GF-D8 (cell line): Measurements from ENCODE around the gene ILF3.

Experiments
- DNase-seq: peaks from one replicate; lab custom pipeline; 2025; lab: John Stamatoyannopoulos, UW

ILF3 gene

DNA sequence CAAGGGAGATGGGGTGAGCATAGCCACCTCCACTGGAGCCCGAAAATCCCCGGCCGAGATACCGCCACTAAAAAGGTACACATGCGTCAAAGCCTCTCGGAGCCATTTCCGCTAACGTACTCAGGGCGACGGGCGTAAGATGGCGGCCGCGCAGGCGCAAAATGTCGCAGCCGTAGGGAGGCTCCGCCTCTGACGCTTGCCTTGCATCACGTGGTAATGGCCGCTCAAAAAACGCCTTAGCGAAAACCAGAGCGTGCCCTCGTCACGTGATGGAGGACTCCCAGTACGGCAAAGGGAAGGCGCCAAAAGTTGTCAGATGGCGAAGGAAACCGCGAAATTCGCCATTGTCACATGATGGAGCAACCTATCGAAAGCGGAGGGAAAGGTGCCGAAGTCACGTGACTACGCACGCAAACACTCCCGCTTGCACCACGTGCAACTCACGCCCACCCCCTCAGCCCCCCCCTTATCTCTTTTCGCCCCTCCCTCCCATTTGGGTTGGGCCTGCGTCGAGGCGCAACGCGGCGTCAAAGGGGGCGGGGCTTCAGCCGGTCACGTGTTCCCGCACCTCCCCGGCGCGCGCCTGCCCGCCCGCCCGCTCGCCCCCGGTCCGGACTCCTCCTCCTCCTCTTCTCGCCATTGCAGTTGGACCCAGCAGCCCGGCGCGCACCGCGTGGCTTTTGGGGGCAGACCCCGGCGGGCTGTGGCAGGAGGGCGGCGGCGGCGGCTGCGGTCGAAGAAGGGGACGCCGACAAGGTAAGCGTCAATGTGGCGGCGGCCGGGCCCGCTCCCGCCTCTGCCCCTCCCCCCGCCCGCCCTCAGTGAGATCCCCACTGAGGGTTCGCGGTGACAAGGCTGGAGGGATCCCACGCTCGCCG, at the start of gene ILF3:
ILF3 (plus strand) TSS at position 615 of the 878 bp plus-strand sequence. CDS start 16,260 bp downstream, outside the sequence.
- DNase-seq = peak; percentile 98

DNA sequence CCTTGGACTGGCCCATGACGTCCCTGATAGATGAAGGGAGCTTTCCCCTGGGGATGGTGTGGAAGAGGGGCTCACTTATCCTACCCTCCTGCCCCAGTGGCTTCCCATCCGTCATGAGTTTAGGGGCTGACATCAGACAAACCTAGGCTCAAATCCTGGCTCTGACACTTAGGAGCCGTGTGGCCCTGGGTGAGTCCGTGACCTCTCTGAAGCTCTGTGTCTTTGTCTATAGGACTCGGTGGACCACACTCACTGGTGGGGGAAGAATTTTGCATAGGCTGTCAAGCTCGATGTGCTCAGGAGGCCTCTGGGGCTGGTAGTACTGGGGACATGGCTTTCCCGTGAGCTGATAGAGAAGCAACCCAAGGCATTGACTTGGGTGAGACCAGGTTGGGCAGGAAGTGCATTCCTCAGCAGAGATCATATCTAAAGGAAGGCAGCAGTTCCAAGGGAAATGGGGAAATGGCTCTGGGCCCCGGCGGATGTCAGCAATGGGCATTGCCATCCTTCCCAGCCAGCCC, 49.6 kb upstream of the ILF3 start:
- DNase-seq = peak; percentile 66

DNA sequence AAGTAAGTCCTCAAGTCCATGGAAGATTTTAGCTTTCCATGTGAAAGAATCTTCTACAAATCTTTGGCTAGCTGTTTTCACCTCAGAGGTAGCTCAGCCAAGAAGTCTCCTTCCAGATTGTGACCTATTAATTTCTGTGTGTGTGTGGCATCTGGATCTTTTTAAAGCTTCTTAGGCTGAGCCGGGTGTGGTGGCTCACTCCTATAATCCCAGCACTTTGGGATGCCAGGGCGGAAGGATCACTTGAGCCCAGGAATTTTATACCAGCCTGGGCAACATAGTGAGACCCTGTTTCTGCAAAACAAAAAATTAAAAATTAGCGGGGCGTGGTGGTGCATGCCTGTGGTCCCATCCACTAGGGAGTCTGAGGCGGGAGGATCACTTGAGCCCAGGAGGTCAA, 42.2 kb upstream of the ILF3 start:
- no peak for DNase-seq

DNA sequence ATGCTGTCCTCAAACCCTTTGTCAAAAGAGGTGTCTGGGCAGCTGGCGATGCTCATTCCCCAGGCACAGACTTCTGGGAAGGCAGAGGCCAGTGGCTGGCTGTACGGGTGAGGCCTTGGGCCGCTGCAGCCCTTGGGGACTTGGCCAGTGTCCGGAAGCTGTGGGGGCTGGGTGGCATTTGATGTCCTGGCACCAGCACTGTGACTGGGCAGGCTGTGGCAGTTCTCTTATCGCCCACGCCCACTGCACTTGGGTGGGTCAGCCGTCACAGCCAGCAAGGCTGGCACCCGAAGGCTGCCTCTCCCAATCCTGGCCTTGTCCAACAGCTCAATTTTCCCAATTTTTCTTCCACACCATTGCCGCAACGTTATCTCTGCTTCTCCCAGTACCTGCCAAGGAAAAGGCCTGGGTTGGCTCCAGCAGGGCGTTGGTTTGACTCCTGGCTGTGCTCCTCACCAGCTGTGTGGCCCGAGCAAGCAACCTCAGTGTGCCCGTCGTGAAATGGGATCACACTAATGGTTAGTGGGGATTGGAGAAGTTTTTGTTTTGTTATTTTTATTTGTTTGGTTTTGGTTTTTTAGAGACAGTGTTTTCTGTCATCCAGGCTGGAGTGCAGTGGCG, 41.5 kb upstream of the ILF3 start:
- no peak for DNase-seq

DNA sequence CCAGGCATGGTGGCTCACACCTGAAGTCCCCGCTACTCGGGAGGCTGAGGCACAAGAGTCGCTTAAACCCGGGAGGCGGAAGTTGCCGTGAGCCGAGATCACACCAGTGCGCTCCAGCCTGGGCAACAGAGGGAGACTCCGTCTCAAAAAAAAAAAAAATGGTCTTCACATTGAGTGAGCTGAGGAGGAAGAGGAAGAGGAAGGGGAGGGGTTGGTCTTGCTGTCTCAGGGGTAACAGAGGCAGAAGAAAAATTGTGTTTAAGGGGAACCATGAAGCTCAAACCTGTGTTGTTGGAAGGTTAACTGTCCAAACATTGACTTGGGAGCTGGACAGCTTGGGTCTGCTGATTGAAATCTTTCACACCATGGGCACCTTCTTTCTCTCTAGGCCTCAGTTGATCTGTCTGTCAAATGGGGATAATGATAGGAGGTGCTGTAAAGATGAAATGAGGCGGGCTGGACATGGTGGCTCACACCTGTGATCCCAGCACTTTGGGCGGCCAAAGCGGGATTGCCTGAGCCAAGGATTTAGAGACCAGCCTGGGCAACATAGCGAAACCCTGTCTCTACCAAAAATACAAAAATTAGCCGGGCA, 38.6 kb upstream of the ILF3 start:
- no peak for DNase-seq

DNA sequence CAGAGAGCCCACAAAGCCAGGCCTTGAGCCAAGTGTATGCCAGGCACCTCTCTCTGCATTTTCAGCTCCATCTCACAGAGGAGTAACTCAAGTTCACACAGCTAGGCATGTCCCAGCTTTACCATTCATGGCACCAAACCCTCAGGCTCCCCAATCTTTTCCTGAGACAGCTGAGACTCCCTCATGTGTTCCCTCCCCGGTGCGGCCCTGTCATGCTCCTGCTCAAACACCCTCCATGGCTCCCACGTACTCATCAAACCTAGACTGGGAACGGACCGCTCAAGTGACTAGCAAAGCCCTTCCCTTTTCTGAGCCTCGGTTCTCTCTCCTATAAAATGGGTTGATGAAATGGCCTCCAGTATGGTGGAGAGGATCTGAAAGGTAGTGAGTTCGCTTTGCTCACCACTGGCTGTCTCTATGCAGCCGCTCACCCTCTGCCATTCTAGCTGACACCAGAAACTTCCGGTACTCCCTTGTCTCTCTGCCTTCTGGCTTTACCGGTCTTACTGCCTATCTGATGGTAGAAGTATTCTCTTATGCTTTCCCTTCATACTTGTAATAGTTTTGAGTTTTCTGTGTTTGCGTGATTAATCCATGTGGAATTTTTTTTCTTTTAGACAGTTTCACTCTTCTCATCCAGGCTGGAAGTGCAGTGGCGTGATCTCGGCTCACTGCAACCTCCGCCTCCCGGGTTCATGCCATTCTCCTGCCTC, 36.6 kb upstream of the ILF3 start:
- DNase-seq = no peak

DNA sequence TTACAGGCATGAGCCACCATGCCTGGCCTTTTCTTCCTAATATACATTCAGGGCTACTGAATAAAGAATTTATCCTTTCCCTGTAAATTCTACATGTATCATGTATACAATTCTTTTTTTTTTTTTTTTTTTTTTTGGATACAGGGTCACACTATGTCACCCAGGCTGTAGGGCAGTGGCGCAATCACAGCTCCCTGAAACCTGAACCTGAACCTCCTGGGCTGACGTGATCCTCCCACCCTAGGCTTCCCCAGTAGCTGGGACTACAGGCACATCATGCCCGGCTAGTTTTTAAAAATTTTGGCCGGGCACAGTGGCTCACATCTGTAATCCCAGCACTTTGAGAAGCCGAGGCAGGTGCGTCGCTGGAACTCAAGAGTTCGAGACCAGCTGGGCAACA, 35.3 kb upstream of the ILF3 start:
- DNase-seq = no peak

DNA sequence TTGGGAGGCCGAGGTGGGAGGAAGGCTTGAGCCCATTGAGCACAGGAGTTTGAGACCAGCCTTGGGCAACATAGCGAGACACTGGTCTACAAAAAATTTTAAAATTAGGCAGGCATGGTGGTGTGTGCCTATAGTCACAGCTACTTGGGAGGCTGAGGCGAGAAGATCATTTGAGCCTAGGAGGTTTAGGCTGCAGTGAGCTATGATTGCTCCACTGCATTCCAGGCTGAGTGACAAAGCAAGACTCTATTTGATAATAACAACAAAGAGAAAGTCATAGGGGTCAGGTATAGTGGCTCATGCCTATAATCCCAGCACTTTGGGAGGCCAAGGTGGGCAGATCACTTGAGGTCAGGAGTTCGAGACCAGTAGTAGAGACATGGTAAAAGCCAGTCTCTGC, 33.4 kb upstream of the ILF3 start:
- no peak for DNase-seq

DNA sequence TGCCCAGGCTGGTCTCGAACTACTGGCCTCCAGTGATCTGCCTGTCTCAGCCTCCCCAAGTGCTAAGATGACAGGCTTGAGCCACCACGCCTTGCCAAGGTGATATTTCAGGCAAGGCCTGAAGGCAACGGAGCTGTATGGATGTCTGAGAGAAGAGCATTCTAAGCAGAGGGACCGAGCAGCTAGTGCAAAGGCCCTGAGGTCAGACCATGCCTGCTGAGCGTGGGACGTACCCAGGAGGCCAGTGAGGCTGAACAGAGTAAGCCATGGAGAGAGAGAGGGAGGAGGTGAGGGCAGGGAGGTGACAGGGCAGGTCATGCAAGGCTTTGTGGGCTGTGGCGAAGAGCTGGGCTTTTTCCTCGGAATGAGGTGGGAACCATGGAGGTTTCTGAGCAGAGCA, 32.2 kb upstream of the ILF3 start:
- no peak for DNase-seq

DNA sequence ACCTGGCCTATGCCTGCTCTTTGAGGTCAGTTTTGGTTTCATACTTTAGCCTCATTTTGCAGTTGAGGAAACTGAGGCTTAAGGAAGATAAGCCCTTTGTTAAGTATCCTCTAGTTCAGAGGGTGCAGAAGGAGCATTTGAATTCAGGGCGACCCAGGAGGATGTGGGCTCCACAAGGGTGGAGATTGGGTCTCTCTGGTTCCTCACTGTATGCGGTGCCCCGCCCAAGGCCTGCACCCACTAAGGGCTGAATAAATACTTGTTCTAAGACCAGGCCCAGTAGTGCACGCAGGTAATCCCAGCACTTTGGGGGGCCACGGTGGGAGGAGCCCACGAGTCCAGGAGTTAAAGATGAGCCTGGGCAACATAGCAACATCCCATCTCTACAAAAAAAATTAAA, 29.6 kb upstream of the ILF3 start:
- DNase-seq = no peak

DNA sequence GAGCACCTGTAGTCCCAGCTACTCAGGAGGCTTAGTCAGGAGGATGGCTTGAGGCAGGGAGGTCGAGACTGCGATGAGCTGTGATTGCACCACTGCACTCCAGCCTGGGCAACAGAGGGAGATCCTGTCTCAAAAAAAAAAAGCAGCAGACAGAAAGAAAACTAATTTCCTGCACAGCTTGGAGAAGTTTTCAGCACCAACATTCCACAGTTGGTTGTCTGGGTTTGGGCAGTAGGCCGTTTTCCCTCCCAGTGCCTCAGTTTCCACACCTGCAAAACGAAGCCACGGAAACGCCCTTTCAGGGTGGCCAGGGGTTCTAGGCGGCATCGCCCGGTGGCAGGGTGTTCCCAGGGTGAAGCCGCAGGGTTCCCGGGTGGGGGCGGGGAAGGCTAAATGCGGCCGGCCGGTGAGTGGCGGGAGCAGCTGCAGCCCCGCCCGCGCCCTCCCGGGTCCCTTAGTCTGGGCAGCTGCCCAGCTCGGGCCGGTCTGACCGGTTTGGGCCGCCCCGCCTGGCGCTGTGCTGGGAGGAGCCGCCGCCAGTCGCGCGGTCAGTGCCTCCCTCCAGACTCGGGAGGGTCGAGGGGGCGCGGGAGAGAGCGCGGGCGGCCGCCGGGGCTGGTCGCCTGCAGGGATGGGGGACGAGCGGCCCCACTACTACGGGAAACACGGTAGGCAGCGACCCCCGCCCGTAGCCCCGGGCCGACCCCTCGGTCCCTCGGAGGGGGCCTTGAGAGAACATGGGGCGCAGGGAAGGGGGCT, 29.0 kb upstream of the ILF3 start, which contains the start of gene SLC44A2:
SLC44A2 (plus strand) TSS at position 551 of the 759 bp plus-strand sequence; CDS start at position 632, 81 bp downstream.
- DNase-seq = no peak

DNA sequence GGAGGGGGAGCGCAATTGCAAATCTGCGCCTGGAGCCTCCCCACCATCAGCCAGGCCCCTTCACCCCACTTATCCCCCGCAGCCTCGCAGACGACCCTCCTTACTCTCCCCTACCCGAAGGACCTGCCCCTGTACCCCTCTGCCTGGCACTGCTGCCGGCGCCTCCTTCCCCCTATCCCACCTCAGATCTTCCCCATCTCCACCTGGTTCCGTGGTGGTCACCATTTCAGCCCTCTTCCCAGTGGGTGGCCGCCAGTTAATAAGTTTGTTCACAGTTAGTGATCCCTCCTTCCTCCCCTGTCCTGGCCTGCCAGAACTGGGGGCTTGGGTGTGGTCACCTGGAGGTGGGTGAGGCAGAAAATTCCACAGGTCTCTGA, 28.4 kb upstream of the ILF3 start:
- no peak for DNase-seq

DNA sequence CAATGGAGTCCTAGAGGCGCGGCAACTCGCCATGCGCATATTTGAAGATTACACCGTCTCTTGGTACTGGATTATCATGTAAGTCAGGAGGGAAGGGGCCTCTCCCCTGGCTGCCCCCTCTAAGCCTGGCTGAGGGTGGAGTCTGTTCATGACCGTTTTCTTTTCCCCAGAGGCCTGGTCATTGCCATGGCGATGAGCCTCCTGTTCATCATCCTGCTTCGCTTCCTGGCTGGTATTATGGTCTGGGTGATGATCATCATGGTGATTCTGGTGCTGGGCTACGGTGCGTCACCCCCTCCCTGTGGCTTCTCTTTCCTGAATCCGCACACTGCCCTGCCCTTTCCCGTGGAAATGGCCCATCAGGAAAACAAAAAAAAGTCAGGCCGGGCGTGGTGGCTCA, 22.3 kb upstream of the ILF3 start:
- no peak for DNase-seq

DNA sequence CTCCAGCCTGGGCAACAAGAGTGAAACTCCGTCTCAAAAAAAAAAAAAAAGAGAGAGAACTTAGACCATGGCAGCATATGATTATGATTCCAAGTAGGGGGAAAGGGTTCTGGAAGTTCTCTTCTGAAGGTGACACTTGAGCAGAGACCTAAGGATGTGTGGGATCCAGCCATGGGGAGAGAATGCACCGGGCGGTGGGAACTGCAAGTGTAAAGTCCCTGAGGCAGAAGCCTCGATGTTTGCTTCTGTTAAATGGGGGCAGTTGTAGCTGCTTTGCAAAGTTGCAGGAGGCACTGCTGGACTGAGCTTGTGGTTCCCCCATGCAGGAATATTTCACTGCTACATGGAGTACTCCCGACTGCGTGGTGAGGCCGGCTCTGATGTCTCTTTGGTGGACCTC, 19.7 kb upstream of the ILF3 start:
- no peak for DNase-seq

DNA sequence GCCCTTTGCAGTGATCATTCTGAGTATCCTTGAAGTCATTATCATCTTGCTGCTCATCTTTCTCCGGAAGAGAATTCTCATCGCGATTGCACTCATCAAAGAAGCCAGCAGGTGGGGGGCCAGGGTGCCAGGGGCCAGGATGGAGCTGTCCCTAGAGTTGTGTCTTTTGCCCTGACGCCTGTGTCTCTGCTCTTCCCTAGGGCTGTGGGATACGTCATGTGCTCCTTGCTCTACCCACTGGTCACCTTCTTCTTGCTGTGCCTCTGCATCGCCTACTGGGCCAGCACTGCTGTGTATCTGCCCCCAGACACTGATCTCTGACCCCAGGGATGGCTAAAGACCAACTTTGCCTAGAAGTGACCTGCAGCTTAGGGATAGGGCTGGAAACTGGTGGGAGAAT, 19.2 kb upstream of the ILF3 start:
- no peak for DNase-seq

DNA sequence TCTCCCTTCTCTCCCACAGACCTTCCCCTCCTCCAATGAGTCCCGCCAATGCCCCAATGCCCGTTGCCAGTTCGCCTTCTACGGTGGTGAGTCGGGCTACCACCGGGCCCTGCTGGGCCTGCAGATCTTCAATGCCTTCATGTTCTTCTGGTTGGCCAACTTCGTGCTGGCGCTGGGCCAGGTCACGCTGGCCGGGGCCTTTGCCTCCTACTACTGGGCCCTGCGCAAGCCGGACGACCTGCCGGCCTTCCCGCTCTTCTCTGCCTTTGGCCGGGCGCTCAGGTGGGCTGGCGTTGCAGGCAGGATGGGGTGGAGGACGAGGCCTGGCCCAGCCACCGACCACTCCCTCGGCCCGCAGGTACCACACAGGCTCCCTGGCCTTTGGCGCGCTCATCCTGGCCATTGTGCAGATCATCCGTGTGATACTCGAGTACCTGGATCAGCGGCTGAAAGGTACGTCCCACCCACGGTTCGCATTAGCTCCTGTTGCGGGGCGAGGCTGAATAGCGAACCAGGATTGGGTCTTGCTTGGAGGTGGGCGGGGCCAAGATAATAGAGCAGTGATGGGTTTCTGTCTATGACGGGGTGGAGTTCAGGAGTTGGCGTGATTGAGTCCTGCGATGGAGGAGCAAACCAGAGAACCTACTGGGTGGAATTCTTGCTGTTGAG, 17.7 kb upstream of the ILF3 start:
- no peak for DNase-seq

DNA sequence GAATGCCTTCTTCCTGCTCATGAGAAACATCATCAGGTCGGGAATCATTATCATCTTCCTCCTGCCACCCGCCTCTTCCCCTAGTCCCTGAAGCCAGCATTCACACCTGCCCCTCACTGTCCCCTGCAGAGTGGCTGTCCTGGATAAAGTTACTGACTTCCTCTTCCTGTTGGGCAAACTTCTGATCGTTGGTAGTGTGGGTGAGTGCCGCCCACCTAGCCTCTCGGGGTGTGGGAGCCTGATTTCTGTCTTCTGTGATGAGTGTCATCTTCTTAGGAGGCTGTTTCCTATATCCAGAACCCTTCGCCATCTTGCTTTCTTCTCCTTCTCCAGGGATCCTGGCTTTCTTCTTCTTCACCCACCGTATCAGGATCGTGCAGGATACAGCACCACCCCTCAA, 16.3 kb upstream of the ILF3 start:
- no peak for DNase-seq

DNA sequence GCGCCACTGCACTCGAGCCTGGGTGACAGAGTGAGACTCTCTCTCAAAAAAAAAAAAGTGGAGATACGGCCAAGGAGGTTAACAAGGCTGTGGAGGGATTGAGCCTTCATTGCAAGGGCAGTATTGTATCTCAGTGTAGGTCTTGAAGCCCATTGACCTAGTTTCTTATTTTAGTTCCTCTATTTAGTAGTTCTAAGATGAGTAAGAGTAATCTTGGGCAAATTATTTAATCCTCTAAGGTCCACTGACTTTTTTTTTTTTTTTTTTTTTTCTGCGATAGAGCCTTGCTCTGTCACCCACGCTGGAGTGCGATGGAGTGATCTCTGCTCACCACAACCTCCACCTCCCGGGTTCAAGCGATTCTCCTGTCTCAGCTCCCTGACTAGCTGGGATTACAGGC, 14.3 kb upstream of the ILF3 start:
- DNase-seq = peak; percentile 70

DNA sequence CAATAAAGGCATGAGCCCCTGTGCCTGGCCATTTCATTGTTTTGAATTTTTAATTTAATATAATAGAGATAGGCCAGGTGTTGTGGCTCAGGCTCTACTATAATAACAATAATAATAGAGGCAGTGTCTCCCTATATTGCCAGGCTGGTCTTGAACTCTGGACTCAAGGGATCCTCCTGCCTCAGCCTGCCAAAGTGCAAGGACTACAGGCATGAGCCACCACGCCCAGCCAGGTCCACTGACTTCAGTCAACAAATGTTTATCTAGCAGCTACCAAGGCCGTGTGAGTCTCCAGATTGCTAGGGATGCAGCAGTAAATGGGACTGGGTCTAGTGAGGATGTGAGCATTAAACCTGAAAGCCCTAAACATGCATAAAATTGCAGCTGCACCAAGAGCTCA, 13.8 kb upstream of the ILF3 start:
- no peak for DNase-seq

DNA sequence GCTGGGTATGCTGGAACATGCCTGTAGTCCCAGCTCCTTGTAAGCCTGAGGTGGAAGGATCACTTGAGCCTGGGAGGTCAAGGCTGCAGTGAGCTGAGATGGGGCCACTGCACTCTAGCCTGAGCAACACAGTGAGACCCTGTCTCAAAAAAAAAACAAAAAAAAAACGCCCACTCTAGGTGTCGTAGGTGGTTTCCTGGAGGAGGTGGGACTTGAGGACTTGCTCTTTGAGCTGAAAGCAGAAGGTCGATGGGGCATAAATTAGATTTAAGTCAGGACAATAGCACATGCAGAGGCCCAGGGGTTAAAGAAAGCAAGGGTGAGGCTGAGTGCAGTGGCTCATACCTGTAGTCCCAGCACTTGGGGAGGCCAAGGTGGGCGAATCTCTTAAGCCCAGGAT, 12.9 kb upstream of the ILF3 start:
- DNase-seq = no peak
